SH-SY5Y (cell line): ENCODE measurements around the gene MAPK13.

Source experiments
- GATA2 ChIP-seq: IDR thresholded peaks from 2 replicates; pipeline ENCODE4 v1.6.1; 2011; ENCODE audit warnings: mild to moderate bottlenecking, low read depth, low read length
- GATA3 ChIP-seq: IDR thresholded peaks from 2 replicates; pipeline ENCODE4 v1.6.1; 2011; ENCODE audit warnings: low read depth, mild to moderate bottlenecking, low read length, moderate library complexity

DNA sequence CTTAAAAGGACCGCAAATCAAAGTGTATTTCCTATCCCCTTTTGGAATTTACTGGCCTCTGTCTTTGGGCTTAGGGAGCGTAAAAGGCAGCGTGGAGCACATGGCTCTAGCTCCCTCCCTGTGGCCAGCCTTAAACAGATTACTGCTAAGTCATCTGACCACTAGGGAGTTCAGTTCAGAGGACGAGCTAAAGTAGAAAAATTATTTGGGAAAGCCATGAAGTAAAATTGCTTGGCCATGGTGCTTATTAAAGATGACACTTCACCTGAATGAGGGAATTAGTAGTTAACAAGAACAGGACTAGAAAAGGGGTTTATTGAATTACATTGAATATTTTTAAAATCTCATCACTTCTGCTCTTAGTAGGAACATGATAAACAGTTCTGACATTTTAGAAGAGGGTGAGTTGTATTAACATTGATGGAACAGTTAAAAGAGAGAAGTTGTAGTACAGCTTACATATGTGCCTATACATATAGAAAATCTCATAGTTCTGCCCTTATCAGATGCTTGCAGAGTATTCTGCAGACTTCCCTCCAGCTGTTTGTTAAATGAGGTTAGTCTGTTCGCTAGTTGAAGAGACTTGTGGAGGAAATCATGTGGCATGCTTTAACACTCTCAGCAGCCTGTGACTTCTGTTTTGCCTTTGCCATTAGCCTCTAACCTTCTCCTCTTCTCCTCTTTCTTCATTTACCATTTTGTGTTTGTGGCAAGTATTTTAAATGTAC lies 31.2 kb upstream of the MAPK13 start:
- TF ChIP-seq GATA3 (peak; percentile 78), GATA2 (peak; percentile 62)
